HCT116 (cell line): ENCODE results near the gene MTMR6. TPM values are rescaled to one million over a fixed set of nuclear protein-coding genes. Genes with fewer than 3 reads are reported as not detected.

ENCODE experiments used
- ATAC-seq: fragments of 200-7000 bp; cut with Tn5 transposase; 2 replicates; pipeline ENCODE4 v1.9.1; 2020; ENCODE audit warnings: mild to moderate bottlenecking, moderate library complexity
- BruUV-seq: library from RNA; stranded (reverse); fragments of 400-500 nt; replicated peaks from 2 replicates; lab custom pipeline; 2021; lab: Mats Ljungman, UMichigan
- CTCF ChIA-PET: fragments of 300-600 bp; sonication (Branson Sonifier 250); formaldehyde crosslinking; loops from one replicate; lab custom pipeline; 2021; ENCODE audit warnings: antibody characterized with exemption; lab: Charles Lee
- POLR2A ChIA-PET: fragments of 300-600, 350-600 bp; sonication (Branson Sonifier 250); formaldehyde crosslinking; loops from one replicate; lab custom pipeline; 2021; ENCODE audit warnings: antibody characterized with exemption; lab: Charles Lee
- RAD21 ChIA-PET, 2 experiments: fragments of 300-600 bp; sonication (Branson Sonifier 250); formaldehyde crosslinking; loops; one replicate each; lab custom pipeline; 2023; ENCODE audit warnings: low total read pairs in 2 of 2; ENCODE audit not compliant: uncharacterized antibody in 2 of 2, unreplicated experiment in 2 of 2, low non-redundant PET in 1 of 2; lab: Charles Lee
- DNase-seq: peaks from one replicate; pipeline ENCODE4 v3.0.0-alpha.2; 2010; ENCODE audit warnings: low read depth, low spot score
- H2AFZ ChIP-seq: fragments of 200-600 bp; shearing (Covaris generic), sonication (generic); 2 replicates; pipeline ENCODE4 v1.6.1; 2017; ENCODE audit warnings: low read depth, mixed run types, mixed read lengths, antibody characterized with exemption, low read length; ENCODE audit not compliant: poor library complexity, severe bottlenecking
- H3K27ac ChIP-seq: 2 replicates; pipeline ENCODE4 v1.5.1; 2012; ENCODE audit warnings: low read depth, low read length
- H3K27me3 ChIP-seq: fragments of 200-600 bp; sonication (generic); 2 replicates; pipeline ENCODE4 v1.6.1; 2016; ENCODE audit warnings: mixed run types, low read length, mixed read lengths; ENCODE audit not compliant: insufficient read depth
- H3K36me3 ChIP-seq, 2 experiments: fragments of 200-500 bp in 1 of 2; fragments of 200-600 bp in 1 of 2; sonication (Bioruptor generic) in 1 of 2; sonication (generic) in 1 of 2; 2 replicates each; pipeline versions ENCODE4 v1.5.1 to v1.6.1; 2014 to 2016; ENCODE audit warnings: low read length in 2 of 2, inconsistent platforms in 1 of 2, mixed read lengths in 1 of 2, mixed run types in 1 of 2; ENCODE audit not compliant: insufficient read depth in 2 of 2, control insufficient read depth in 1 of 2
- H3K4me1 ChIP-seq, 2 experiments: fragments of 200-600 bp in 1 of 2; sonication (generic) in 1 of 2; 2 replicates each; pipeline versions ENCODE4 v1.5.1 to v1.6.1; 2012 to 2017; ENCODE audit warnings: low read length in 2 of 2, inconsistent platforms in 1 of 2, mild to moderate bottlenecking in 1 of 2, mixed read lengths in 1 of 2, mixed run types in 1 of 2, moderate library complexity in 1 of 2; ENCODE audit not compliant: insufficient read depth in 2 of 2, control insufficient read depth in 1 of 2
- H3K4me2 ChIP-seq: fragments of 200-600 bp; sonication (generic); 2 replicates; pipeline ENCODE4 v1.6.1; 2017; ENCODE audit warnings: mixed run types, low read length, mixed read lengths
- H3K4me3 ChIP-seq, 2 experiments: fragments of 200-600 bp in 1 of 2; sonication (generic) in 1 of 2; replicated peaks in 1 of 2; 2 replicates each; pipeline ENCODE4 v1.5.1; 2011 to 2016; ENCODE audit warnings: low read length in 2 of 2, control low read depth in 1 of 2, low read depth in 1 of 2, mild to moderate bottlenecking in 1 of 2, mixed read lengths in 1 of 2, mixed run types in 1 of 2
- H3K79me2 ChIP-seq: fragments of 200-600 bp; sonication (generic); 2 replicates; pipeline ENCODE4 v1.6.1; 2017; ENCODE audit warnings: mild to moderate bottlenecking, mixed run types, low read length, moderate library complexity, mixed read lengths; ENCODE audit not compliant: insufficient read depth
- H3K9ac ChIP-seq: fragments of 200-600 bp; sonication (generic); 2 replicates; pipeline ENCODE4 v1.6.1; 2016; ENCODE audit warnings: low read length, mixed read lengths
- H3K9me2 ChIP-seq: fragments of 200-600 bp; sonication (generic), shearing (Covaris generic); 2 replicates; pipeline ENCODE4 v1.6.1; 2017; ENCODE audit warnings: mixed run types, mild to moderate bottlenecking, moderate library complexity; ENCODE audit not compliant: insufficient read depth
- H3K9me3 ChIP-seq, 2 experiments: fragments of 200-500 bp in 1 of 2; fragments of 200-600 bp in 1 of 2; sonication (Bioruptor generic) in 1 of 2; sonication (generic) in 1 of 2; 2 replicates each; pipeline ENCODE4 v1.6.1; 2014 to 2017; ENCODE audit warnings: low read length in 2 of 2, mixed read lengths in 2 of 2, inconsistent platforms in 1 of 2, low read depth in 1 of 2, mild to moderate bottlenecking in 1 of 2, mixed run types in 1 of 2, moderate library complexity in 1 of 2; ENCODE audit not compliant: control insufficient read depth in 1 of 2, insufficient read depth in 1 of 2
- H4K20me1 ChIP-seq: fragments of 200-600 bp; sonication (generic), shearing (Covaris generic); 2 replicates; pipeline ENCODE4 v1.6.1; 2017; ENCODE audit warnings: mixed run types, mild to moderate bottlenecking, moderate library complexity; ENCODE audit not compliant: insufficient read depth
- ATF3 ChIP-seq: IDR thresholded peaks from 2 replicates; pipeline ENCODE4 v1.6.1; 2012
- CBX3 ChIP-seq: IDR thresholded peaks from 2 replicates; pipeline ENCODE4 v1.6.1; 2012; ENCODE audit warnings: low read depth
- CEBPB ChIP-seq: IDR thresholded peaks from 2 replicates; pipeline ENCODE4 v1.6.1; 2012; ENCODE audit warnings: low read depth
- EGR1 ChIP-seq: IDR thresholded peaks from 2 replicates; pipeline ENCODE4 v1.6.1; 2012; ENCODE audit warnings: low read depth
- EZH2 ChIP-seq: fragments of 200-600 bp; sonication (generic); IDR thresholded peaks from 2 replicates; pipeline ENCODE4 v1.6.1; 2017; ENCODE audit warnings: antibody characterized with exemption, mixed run types
- EZH2phosphoT487 ChIP-seq: fragments of 200-600 bp; IDR thresholded peaks from 2 replicates; pipeline ENCODE4 v1.6.1; 2018; ENCODE audit warnings: antibody characterized with exemption, borderline replicate concordance
- FOSL1 ChIP-seq: IDR thresholded peaks from 2 replicates; pipeline ENCODE4 v1.6.1; 2012; ENCODE audit warnings: low read depth
- JUND ChIP-seq: IDR thresholded peaks from 2 replicates; pipeline ENCODE4 v1.6.1; 2012
- RAD21 ChIP-seq: IDR thresholded peaks from 2 replicates; pipeline ENCODE4 v1.6.1; 2012; ENCODE audit warnings: low read depth, mild to moderate bottlenecking
- REST ChIP-seq: IDR thresholded peaks from 2 replicates; pipeline ENCODE4 v1.6.1; 2012; ENCODE audit warnings: low read depth
- SIN3A ChIP-seq: IDR thresholded peaks from 2 replicates; pipeline ENCODE4 v1.6.1; 2012; ENCODE audit warnings: low read depth
- SRF ChIP-seq: IDR thresholded peaks from 2 replicates; pipeline ENCODE4 v1.6.1; 2012; ENCODE audit warnings: low read depth
- YY1 ChIP-seq: IDR thresholded peaks from 2 replicates; pipeline ENCODE4 v1.6.1; 2011; ENCODE audit warnings: low read length, low read depth, moderate library complexity, mild to moderate bottlenecking; ENCODE audit not compliant: insufficient replicate concordance; ENCODE audit errors: extremely low read depth
- ZFX ChIP-seq: fragments of 450-650 bp; IDR thresholded peaks from 2 replicates; pipeline ENCODE4 v1.6.1; 2017
- intact Hi-C: fragments of 100-400 bp; cut with micrococcal nuclease; formaldehyde crosslinking; loops from 2 replicates; pipeline ENCODE4 v1.10.0; 2022
- total RNA-seq: library from RNA; stranded (reverse); gene quantifications from one replicate; pipeline ENCODE4 v1.2.1, GENCODE V29; 2021; ENCODE audit not compliant: unreplicated experiment
- TF ChIP-seq, protein P1 (sequence below), 3 experiments: fragments of 200-600 bp in 1 of 3; sonication (generic) in 1 of 3; IDR thresholded peaks in 2 of 3; conservative IDR thresholded peaks in 1 of 3; 2 replicates each; pipeline ENCODE4 v1.5.1; 2012 to 2017; ENCODE audit warnings: low read depth in 2 of 3, low read length in 2 of 3, antibody characterized with exemption in 1 of 3, borderline replicate concordance in 1 of 3, control low read depth in 1 of 3, mild to moderate bottlenecking in 1 of 3, mixed read lengths in 1 of 3, mixed run types in 1 of 3, moderate library complexity in 1 of 3; ENCODE audit not compliant: insufficient read depth in 1 of 3
- TF ChIP-seq, protein P2 (sequence below): IDR thresholded peaks from 2 replicates; pipeline ENCODE4 v1.6.1; 2011; ENCODE audit warnings: mild to moderate bottlenecking, low read length, moderate library complexity; ENCODE audit not compliant: insufficient replicate concordance; ENCODE audit errors: extremely low read depth

Gene MTMR6
- total RNA-seq, 1 experiment from 2014 or later: 11.4 TPM

GRCh38 chr13:25200783-25201182, 86.5 kb downstream of the MTMR6 start:
- Histone ChIP-seq H3K79me2 (no peaks in the 10 kb centered on the region), H3K9me2 (no peaks in the 10 kb centered on the region), H3K4me1 (no peaks in the 10 kb centered on the region), H3K36me3 (no peaks in the 10 kb centered on the region), H2AFZ (no peak overlapping the region), H3K9me3 (no peaks in the 10 kb centered on the region), H3K9ac (no peak overlapping the region), H3K27ac (no peak overlapping the region), H3K27me3 (peaks cover 16% of the 10 kb centered on the region), H4K20me1 (no peaks in the 10 kb centered on the region), H3K4me3 (no peak overlapping the region), H3K4me2 (no peak overlapping the region)
- ChIA-PET POLR2A (no interaction called here), RAD21 (no interaction called here), CTCF (no interaction called here)
- TF ChIP-seq, protein P1, sequence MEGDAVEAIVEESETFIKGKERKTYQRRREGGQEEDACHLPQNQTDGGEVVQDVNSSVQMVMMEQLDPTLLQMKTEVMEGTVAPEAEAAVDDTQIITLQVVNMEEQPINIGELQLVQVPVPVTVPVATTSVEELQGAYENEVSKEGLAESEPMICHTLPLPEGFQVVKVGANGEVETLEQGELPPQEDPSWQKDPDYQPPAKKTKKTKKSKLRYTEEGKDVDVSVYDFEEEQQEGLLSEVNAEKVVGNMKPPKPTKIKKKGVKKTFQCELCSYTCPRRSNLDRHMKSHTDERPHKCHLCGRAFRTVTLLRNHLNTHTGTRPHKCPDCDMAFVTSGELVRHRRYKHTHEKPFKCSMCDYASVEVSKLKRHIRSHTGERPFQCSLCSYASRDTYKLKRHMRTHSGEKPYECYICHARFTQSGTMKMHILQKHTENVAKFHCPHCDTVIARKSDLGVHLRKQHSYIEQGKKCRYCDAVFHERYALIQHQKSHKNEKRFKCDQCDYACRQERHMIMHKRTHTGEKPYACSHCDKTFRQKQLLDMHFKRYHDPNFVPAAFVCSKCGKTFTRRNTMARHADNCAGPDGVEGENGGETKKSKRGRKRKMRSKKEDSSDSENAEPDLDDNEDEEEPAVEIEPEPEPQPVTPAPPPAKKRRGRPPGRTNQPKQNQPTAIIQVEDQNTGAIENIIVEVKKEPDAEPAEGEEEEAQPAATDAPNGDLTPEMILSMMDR (IDR thresholded peaks at IDR 0.05 in 2 of 3, conservative IDR thresholded peaks at IDR 0.05 in 1 of 3; ENCODE audit: borderline replicate concordance in 1 of 3, insufficient read depth in 1 of 3, low read depth in 2 of 3, low read length in 2 of 3): no peak
- TF ChIP-seq RAD21 (no peak), EGR1 (no peak), SRF (no peak), SIN3A (no peak), EZH2 (no peak), EZH2phosphoT487 (no peak), JUND (no peak), REST (no peak), ZFX (no peak), YY1 (no peak), FOSL1 (no peak), CEBPB (no peak), ATF3 (no peak), CBX3 (no peak)
- TF ChIP-seq, protein P2, sequence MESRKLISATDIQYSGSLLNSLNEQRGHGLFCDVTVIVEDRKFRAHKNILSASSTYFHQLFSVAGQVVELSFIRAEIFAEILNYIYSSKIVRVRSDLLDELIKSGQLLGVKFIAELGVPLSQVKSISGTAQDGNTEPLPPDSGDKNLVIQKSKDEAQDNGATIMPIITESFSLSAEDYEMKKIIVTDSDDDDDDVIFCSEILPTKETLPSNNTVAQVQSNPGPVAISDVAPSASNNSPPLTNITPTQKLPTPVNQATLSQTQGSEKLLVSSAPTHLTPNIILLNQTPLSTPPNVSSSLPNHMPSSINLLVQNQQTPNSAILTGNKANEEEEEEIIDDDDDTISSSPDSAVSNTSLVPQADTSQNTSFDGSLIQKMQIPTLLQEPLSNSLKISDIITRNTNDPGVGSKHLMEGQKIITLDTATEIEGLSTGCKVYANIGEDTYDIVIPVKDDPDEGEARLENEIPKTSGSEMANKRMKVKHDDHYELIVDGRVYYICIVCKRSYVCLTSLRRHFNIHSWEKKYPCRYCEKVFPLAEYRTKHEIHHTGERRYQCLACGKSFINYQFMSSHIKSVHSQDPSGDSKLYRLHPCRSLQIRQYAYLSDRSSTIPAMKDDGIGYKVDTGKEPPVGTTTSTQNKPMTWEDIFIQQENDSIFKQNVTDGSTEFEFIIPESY: no peak
- DNase-seq (no peak), ATAC-seq (no peak)
- BruUV-seq: no TSS peak
- intact Hi-C loops: no loop called here
